Smooth muscle cell (in vitro differentiated cells): ENCODE data around the gene FCF1. TPM values are rescaled to one million over a fixed set of nuclear protein-coding genes. Genes with fewer than 3 reads are reported as not detected.

Experiments used
- DNase-seq: peaks from one replicate; lab custom pipeline; 2025; ENCODE audit not compliant: unreplicated experiment; lab: John Stamatoyannopoulos, UW
- H2AFZ ChIP-seq: fragments of 200-600 bp; sonication (generic); 2 replicates; pipeline ENCODE4 v1.6.0; 2016; ENCODE audit warnings: antibody characterized with exemption, low read depth, mild to moderate bottlenecking
- H3F3A ChIP-seq: fragments of 200-600 bp; sonication (generic); 2 replicates; pipeline ENCODE4 v1.6.0; 2017; ENCODE audit warnings: antibody characterized with exemption, low read depth
- H3K27ac ChIP-seq: fragments of 200-600 bp; sonication (generic); 2 replicates; pipeline ENCODE4 v1.5.1; 2016; ENCODE audit warnings: low read depth, mild to moderate bottlenecking
- H3K27me3 ChIP-seq: fragments of 200-600 bp; sonication (generic); 2 replicates; pipeline ENCODE4 v1.6.1; 2016; ENCODE audit warnings: low read depth, mild to moderate bottlenecking
- H3K36me3 ChIP-seq: fragments of 200-600 bp; sonication (generic); 2 replicates; pipeline ENCODE4 v1.5.1; 2016; ENCODE audit warnings: low read depth
- H3K4me1 ChIP-seq: fragments of 200-600 bp; sonication (generic); 2 replicates; pipeline ENCODE4 v1.5.1; 2016; ENCODE audit warnings: low read depth
- H3K4me2 ChIP-seq: fragments of 200-600 bp; sonication (generic); 2 replicates; pipeline ENCODE4 v1.6.0; 2016; ENCODE audit warnings: mild to moderate bottlenecking
- H3K4me3 ChIP-seq: fragments of 200-600 bp; sonication (generic); 2 replicates; pipeline ENCODE4 v1.5.1; 2016; ENCODE audit warnings: mild to moderate bottlenecking
- H3K79me2 ChIP-seq: fragments of 200-600 bp; sonication (generic); 2 replicates; pipeline ENCODE4 v1.6.0; 2016; ENCODE audit warnings: low read depth, mild to moderate bottlenecking
- H3K9ac ChIP-seq: fragments of 200-600 bp; sonication (generic); 2 replicates; pipeline ENCODE4 v1.6.0; 2016; ENCODE audit warnings: low read depth
- H3K9me3 ChIP-seq: fragments of 200-600 bp; sonication (generic); replicated peaks from 2 replicates; pipeline ENCODE4 v1.5.1; 2016; ENCODE audit warnings: low read depth
- H4K20me1 ChIP-seq: fragments of 200-600 bp; sonication (generic); 2 replicates; pipeline ENCODE4 v1.6.0; 2016; ENCODE audit warnings: low read depth
- WGBS: methylation state at CpG from one replicate; pipeline ENCODE4 v1.1.7; 2016; ENCODE audit warnings: low lambda C conversion rate; 5-methylcytosine and 5-hydroxymethylcytosine counted together
- polyA plus RNA-seq: library from polyadenylated mRNA; unstranded; fragments of >200 nt; fragmentation: Nextera tagmentation; extraction: Ambion mirVana; gene quantifications from 2 replicates; pipeline ENCODE4 v1.2.1, GENCODE V29; 2016
- total RNA-seq: library from RNA; depleted of rRNA; stranded (reverse); fragments of >200 nt; gene quantifications from 2 replicates; pipeline ENCODE4 v1.2.3, GENCODE V29; 2014
- TF ChIP-seq, protein P1 (sequence below): fragments of 200-600 bp; sonication (generic); IDR thresholded peaks from 2 replicates; pipeline ENCODE4 v1.5.1; 2017; ENCODE audit warnings: borderline replicate concordance, mild to moderate bottlenecking, antibody characterized with exemption; ENCODE audit not compliant: insufficient read depth, poor library complexity, severe bottlenecking

The FCF1 gene
- total and polyA plus RNA-seq, 2 experiments from 2014 or later, result 14.6 to 36.2 TPM

DNA sequence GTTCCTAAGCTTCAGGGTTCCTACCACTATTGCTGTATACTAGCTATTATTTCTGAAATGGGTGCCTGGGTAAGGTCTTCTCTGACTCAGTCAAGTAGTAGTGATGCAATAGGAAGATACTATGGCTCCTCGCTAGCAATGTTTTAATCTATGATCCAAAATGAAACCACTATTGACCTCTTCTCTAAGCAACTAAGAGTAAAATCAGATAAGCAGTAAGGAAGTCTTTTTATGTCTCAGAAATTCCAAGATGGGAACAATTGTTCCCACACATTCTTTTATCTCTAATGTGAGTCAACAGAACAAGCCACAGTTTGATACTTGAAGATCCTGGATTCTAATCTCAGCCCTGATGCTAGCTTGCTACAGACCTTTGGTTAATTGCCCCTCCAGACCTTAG, 45.2 kb upstream of the FCF1 start:
- no peaks in the 10 kb centered on the region for H3K79me2 ChIP-seq
- H3K9me3 ChIP-seq, result no peaks in the 10 kb centered on the region
- H3K27ac ChIP-seq, result no peak overlapping the region
- no peak overlapping the region for H3K9ac ChIP-seq
- no peak overlapping the region for H3K4me2 ChIP-seq
- 68% methylated on average over 1 of the region's 1 CpG for WGBS
- H3K36me3 ChIP-seq, result peaks cover 5% of the 10 kb centered on the region
- H3K4me3 ChIP-seq, result no peak overlapping the region
- H2AFZ ChIP-seq, result no peak overlapping the region
- no peaks in the 10 kb centered on the region for H4K20me1 ChIP-seq
- H3K4me1 ChIP-seq, result no peaks in the 10 kb centered on the region
- peaks cover 3% of the 10 kb centered on the region for H3F3A ChIP-seq
- no peak for DNase-seq
- H3K27me3 ChIP-seq, result no peaks in the 10 kb centered on the region
- TF ChIP-seq, protein P1, sequence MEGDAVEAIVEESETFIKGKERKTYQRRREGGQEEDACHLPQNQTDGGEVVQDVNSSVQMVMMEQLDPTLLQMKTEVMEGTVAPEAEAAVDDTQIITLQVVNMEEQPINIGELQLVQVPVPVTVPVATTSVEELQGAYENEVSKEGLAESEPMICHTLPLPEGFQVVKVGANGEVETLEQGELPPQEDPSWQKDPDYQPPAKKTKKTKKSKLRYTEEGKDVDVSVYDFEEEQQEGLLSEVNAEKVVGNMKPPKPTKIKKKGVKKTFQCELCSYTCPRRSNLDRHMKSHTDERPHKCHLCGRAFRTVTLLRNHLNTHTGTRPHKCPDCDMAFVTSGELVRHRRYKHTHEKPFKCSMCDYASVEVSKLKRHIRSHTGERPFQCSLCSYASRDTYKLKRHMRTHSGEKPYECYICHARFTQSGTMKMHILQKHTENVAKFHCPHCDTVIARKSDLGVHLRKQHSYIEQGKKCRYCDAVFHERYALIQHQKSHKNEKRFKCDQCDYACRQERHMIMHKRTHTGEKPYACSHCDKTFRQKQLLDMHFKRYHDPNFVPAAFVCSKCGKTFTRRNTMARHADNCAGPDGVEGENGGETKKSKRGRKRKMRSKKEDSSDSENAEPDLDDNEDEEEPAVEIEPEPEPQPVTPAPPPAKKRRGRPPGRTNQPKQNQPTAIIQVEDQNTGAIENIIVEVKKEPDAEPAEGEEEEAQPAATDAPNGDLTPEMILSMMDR, result no peak

DNA sequence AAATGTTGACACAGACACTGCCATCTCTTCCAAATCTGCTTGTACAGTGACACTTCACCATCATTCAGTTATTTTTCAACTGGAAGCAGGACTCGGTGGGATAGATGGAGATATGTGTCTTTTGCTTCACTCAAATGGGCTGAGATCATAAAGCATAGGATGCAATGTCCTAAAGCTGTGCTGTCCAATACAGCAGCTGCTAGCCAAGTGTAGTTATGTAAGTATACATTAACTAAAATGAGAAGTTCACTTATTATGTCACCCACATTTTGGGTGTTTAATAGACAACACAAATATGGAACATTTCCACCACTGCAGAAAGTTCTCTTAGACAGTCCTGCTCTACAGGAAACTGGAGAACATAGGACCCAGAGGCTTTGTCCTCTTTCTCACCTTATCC, 43.7 kb upstream of the FCF1 start:
- H3K4me2 ChIP-seq, result no peak overlapping the region
- no peak overlapping the region for H3K27ac ChIP-seq
- TF ChIP-seq, protein P1, result no peak
- 100% methylated on average over 1 of the region's 1 CpG for WGBS
- no peak overlapping the region for H3K4me3 ChIP-seq
- H3K9me3 ChIP-seq, result no peaks in the 10 kb centered on the region
- H3K79me2 ChIP-seq, result no peaks in the 10 kb centered on the region
- peaks cover 3% of the 10 kb centered on the region for H3F3A ChIP-seq
- H2AFZ ChIP-seq, result no peak overlapping the region
- no peaks in the 10 kb centered on the region for H3K27me3 ChIP-seq
- H4K20me1 ChIP-seq, result no peaks in the 10 kb centered on the region
- DNase-seq, result no peak
- no peak overlapping the region for H3K9ac ChIP-seq
- no peaks in the 10 kb centered on the region for H3K4me1 ChIP-seq
- peaks cover 19% of the 10 kb centered on the region for H3K36me3 ChIP-seq

DNA sequence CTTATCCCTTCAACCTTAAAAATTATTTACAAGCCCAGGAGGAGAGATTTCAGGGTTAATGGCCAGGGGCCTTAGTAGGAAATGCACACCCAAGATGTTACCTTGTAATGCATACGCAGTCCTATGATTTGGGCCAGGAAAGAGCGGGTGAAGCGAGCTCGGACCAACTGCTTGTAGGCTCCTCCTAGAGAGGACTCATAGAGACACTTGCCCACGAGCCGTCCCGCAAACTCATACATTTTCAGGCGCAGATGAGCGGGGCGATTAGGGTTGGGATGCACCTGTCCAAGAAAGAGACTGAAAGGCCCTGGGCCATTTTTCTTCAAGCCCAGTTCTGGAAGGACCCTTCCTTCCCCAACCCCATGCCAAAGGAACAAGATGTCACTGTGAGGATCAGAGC, 43.1 kb upstream of the FCF1 start:
- TF ChIP-seq, protein P1, result no peak
- Histone ChIP-seq H2AFZ (no peak overlapping the region), H3K4me2 (no peak overlapping the region), H3F3A (peaks cover 3% of the 10 kb centered on the region), H3K9me3 (no peaks in the 10 kb centered on the region), H3K9ac (no peak overlapping the region), H3K36me3 (peaks cover 19% of the 10 kb centered on the region), H3K27ac (no peak overlapping the region), H3K27me3 (no peaks in the 10 kb centered on the region), H3K79me2 (no peaks in the 10 kb centered on the region), H3K4me1 (no peaks in the 10 kb centered on the region), H3K4me3 (no peak overlapping the region), H4K20me1 (no peaks in the 10 kb centered on the region)
- no peak for DNase-seq
- 97% methylated on average over 10 of the region's 10 CpGs for WGBS

DNA sequence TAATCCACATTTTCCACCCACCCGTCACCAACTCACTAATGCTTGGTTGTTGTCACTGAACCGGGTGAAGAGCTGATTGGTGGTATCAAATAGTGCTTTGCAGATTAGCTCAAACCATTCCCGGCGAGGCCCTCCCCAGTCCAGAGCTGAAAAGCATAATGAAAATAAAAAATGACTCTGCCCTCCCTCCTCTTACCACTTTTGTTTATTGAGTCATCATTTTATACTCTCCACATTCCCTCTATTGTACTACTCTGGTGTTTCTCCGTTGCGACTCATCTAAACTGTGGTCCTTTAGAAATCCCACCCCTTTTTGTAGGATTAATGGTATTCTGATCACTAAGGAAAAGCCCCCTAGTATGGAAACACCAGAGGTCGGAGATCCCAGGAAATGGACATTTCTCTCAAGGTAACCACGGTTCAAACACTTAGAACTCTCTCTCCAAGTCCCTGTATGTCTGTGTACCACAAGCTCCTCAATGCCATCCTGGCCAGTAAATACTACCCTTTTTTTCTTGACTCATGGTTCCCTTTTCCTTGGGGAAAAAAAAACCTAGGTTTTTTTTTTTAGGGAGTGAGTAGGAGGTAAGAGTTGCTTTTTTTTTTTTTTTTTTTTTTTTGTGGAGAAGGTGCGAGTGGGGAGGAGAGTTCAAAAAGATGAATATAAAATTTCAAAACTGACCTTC, 42.1 kb upstream of the FCF1 start:
- H3F3A ChIP-seq, result peaks cover 3% of the 10 kb centered on the region
- peak overlapping the region; percentile 26 for H3K27ac ChIP-seq
- no peak overlapping the region for H3K9ac ChIP-seq
- H3K79me2 ChIP-seq, result no peaks in the 10 kb centered on the region
- H2AFZ ChIP-seq, result no peak overlapping the region
- H3K4me3 ChIP-seq, result no peak overlapping the region
- H3K36me3 ChIP-seq, result peaks cover 19% of the 10 kb centered on the region
- 70% methylated on average over 9 of the region's 9 CpGs for WGBS
- no peaks in the 10 kb centered on the region for H3K9me3 ChIP-seq
- no peaks in the 10 kb centered on the region for H4K20me1 ChIP-seq
- no peaks in the 10 kb centered on the region for H3K27me3 ChIP-seq
- no peaks in the 10 kb centered on the region for H3K4me1 ChIP-seq
- DNase-seq, result no peak
- H3K4me2 ChIP-seq, result no peak overlapping the region
- TF ChIP-seq, protein P1, result no peak
